K562 (cell line): ENCODE data around the gene SIGLEC6. TPM values are rescaled to one million over a fixed set of nuclear protein-coding genes. Genes with fewer than 3 reads are reported as not detected.

Source experiments
- BCL6 ChIP-seq: fragments of 250-450 bp; sonication (Bioruptor Pico); IDR thresholded peaks from 2 replicates; pipeline ENCODE4 v1.4.0; 2020
- CC2D1A ChIP-seq: fragments of 450-650 bp; IDR thresholded peaks from 2 replicates; pipeline ENCODE4 v1.6.1; 2017; ENCODE audit warnings: mild to moderate bottlenecking
- ESRRA ChIP-seq: fragments of 450-650 bp; IDR thresholded peaks from 2 replicates; pipeline ENCODE4 v1.6.1; 2014; ENCODE audit warnings: low read depth, mild to moderate bottlenecking, moderate library complexity, borderline replicate concordance
- JUND ChIP-seq, 2 experiments: IDR thresholded peaks; 2 replicates in 1 of 2; 3 replicates in 1 of 2; pipeline ENCODE4 v1.6.1; 2011; ENCODE audit warnings: borderline replicate concordance in 2 of 2, low read depth in 2 of 2, low read length in 2 of 2, improper control_type of control experiment in 1 of 2, missing biosample characterization in 1 of 2, missing genetic modification characterization in 1 of 2, missing genetic modification reagents in 1 of 2
- NR2C1 ChIP-seq, 2 experiments: fragments of 450-650 bp; IDR thresholded peaks; 2 replicates each; pipeline ENCODE4 v1.6.1; 2017; ENCODE audit warnings: mild to moderate bottlenecking in 2 of 2, antibody characterized with exemption in 1 of 2, inconsistent platforms in 1 of 2, missing compliant biosample characterization in 1 of 2, missing genetic modification characterization in 1 of 2
- POLR2A ChIP-seq: fragments of 450-650 bp; conservative IDR thresholded peaks from 2 replicates; pipeline ENCODE4 v1.6.1; 2016
- RBM14 ChIP-seq: fragments of 200-400 bp; formaldehyde crosslinking; IDR thresholded peaks from 2 replicates; pipeline ENCODE4 v1.6.1; 2018; ENCODE audit warnings: low read depth, mild to moderate bottlenecking, low read length, moderate library complexity, borderline replicate concordance; ENCODE audit not compliant: insufficient read depth
- SMAD4 ChIP-seq: fragments of 250-450 bp; sonication (Bioruptor Pico); conservative IDR thresholded peaks from 2 replicates; pipeline ENCODE4 v1.8.0; 2021; ENCODE audit warnings: inconsistent platforms, mild to moderate bottlenecking, moderate library complexity
- TFAM ChIP-seq: fragments of 250-450 bp; sonication (Bioruptor Pico); conservative IDR thresholded peaks from 2 replicates; pipeline ENCODE4 v1.5.0; 2021; ENCODE audit warnings: mild to moderate bottlenecking, moderate library complexity
- ZC3H4 ChIP-seq: sonication (generic); formaldehyde crosslinking; IDR thresholded peaks from 2 replicates; pipeline ENCODE4 v1.9.0; 2021; ENCODE audit warnings: missing genetic modification reagents, borderline replicate concordance
- ZNF766 ChIP-seq: fragments of 200-800 bp; sonication (Bioruptor generic); conservative IDR thresholded peaks from 2 replicates; pipeline ENCODE4 v1.6.1; 2016; ENCODE audit warnings: missing genetic modification characterization, missing compliant biosample characterization
- polyA plus RNA-seq, 8 experiments: library from polyadenylated mRNA; depleted of rRNA in 4 of 8; stranded (reverse) in 5 of 8; unstranded in 3 of 8; fragments of >200 nt; fragmentation: Nextera tagmentation in 2 of 8; fragmentation: Illumina TruSeq in 1 of 8; extraction: Ambion mirVana in 2 of 8; extraction: Trizol in 1 of 8; gene quantifications; 2 replicates each; pipeline versions ENCODE4 v1.2.1 to v1.2.3, GENCODE V29; 2011 to 2014; ENCODE audit warnings: inconsistent platforms in 1 of 8, missing spikeins in 1 of 8
- total RNA-seq, 7 experiments: library from RNA; depleted of rRNA in 6 of 7; stranded (reverse); fragments of >200 nt in 6 of 7; fragmentation: Illumina TruSeq in 2 of 7; extraction: Trizol in 2 of 7; gene quantifications; 2 replicates each; pipeline versions ENCODE4 v1.2.1 to v1.2.3, GENCODE V29; 2011 to 2021; ENCODE audit warnings: low replicate concordance in 1 of 7
- TF ChIP-seq, protein P1 (sequence below): fragments of 450-650 bp; formaldehyde crosslinking; IDR thresholded peaks from 2 replicates; pipeline ENCODE4 v1.4.0; 2020; ENCODE audit warnings: mild to moderate bottlenecking, moderate library complexity
- TF ChIP-seq, protein P2 (sequence below), 2 experiments: IDR thresholded peaks; 2 replicates each; pipeline ENCODE4 v1.6.1; 2012; ENCODE audit warnings: improper control_type of control experiment in 2 of 2, low read depth in 2 of 2, low read length in 2 of 2, borderline replicate concordance in 1 of 2
- TF ChIP-seq, protein P3 (sequence below): IDR thresholded peaks from 3 replicates; pipeline ENCODE4 v1.6.1; 2011; ENCODE audit warnings: borderline replicate concordance, mild to moderate bottlenecking; ENCODE audit not compliant: insufficient read length, insufficient read depth
- TF ChIP-seq, protein P4 (sequence below): sonication (generic); formaldehyde crosslinking; IDR thresholded peaks from 2 replicates; pipeline ENCODE4 v1.8.1; 2023; ENCODE audit warnings: mild to moderate bottlenecking, missing genetic modification reagents
- TF ChIP-seq, protein P5 (sequence below): fragments of 250-450 bp; sonication (Bioruptor Pico); IDR thresholded peaks from 2 replicates; pipeline ENCODE4 v1.5.0; 2022; ENCODE audit warnings: mild to moderate bottlenecking

Gene SIGLEC6
- total and polyA plus RNA-seq, 9 of the 15 experiments (the other 6 are each of a cell fraction or from before 2014, with no cell fraction given): 0.03 to 17.5 (median 0.71) TPM

GRCh38 chr19:51514866-51515481, 16.5 kb downstream of the SIGLEC6 start (continued):
- peak; percentile 52; the same call in 1 of the 2 replicates for TF ChIP-seq SMAD4 (CRISPR knock-in tag)
- TF ChIP-seq ESRRA: peak; percentile 41; the same call in 1 of the 2 replicates
- TF ChIP-seq, protein P1, sequence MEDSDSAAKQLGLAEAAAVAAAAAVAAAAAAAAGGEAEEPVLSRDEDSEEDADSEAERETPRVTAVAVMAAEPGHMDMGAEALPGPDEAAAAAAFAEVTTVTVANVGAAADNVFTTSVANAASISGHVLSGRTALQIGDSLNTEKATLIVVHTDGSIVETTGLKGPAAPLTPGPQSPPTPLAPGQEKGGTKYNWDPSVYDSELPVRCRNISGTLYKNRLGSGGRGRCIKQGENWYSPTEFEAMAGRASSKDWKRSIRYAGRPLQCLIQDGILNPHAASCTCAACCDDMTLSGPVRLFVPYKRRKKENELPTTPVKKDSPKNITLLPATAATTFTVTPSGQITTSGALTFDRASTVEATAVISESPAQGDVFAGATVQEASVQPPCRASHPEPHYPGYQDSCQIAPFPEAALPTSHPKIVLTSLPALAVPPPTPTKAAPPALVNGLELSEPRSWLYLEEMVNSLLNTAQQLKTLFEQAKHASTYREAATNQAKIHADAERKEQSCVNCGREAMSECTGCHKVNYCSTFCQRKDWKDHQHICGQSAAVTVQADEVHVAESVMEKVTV (CRISPR knock-in tag): peak; percentile 38; the same call in 1 of the 2 replicates
- TF ChIP-seq ZC3H4 (CRISPR knock-in tag): no peak
- TF ChIP-seq, protein P2, sequence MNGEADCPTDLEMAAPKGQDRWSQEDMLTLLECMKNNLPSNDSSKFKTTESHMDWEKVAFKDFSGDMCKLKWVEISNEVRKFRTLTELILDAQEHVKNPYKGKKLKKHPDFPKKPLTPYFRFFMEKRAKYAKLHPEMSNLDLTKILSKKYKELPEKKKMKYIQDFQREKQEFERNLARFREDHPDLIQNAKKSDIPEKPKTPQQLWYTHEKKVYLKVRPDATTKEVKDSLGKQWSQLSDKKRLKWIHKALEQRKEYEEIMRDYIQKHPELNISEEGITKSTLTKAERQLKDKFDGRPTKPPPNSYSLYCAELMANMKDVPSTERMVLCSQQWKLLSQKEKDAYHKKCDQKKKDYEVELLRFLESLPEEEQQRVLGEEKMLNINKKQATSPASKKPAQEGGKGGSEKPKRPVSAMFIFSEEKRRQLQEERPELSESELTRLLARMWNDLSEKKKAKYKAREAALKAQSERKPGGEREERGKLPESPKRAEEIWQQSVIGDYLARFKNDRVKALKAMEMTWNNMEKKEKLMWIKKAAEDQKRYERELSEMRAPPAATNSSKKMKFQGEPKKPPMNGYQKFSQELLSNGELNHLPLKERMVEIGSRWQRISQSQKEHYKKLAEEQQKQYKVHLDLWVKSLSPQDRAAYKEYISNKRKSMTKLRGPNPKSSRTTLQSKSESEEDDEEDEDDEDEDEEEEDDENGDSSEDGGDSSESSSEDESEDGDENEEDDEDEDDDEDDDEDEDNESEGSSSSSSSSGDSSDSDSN (IDR thresholded peaks at IDR 0.05; ENCODE audit: borderline replicate concordance in 1 of 2, low read depth in 2 of 2, low read length in 2 of 2): no peak
- TF ChIP-seq, protein P3, sequence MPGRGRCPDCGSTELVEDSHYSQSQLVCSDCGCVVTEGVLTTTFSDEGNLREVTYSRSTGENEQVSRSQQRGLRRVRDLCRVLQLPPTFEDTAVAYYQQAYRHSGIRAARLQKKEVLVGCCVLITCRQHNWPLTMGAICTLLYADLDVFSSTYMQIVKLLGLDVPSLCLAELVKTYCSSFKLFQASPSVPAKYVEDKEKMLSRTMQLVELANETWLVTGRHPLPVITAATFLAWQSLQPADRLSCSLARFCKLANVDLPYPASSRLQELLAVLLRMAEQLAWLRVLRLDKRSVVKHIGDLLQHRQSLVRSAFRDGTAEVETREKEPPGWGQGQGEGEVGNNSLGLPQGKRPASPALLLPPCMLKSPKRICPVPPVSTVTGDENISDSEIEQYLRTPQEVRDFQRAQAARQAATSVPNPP: no peak
- TF ChIP-seq TFAM (CRISPR knock-in tag): no peak
- TF ChIP-seq RBM14: no peak
- TF ChIP-seq CC2D1A: 0 out of 2 replicates have a peak, but pooled peaks have one; percentile 37
- TF ChIP-seq ZNF766 (CRISPR knock-in tag): 0 out of 2 replicates have a peak, but pooled peaks have one; percentile 38
- no peak; the same call in 1 of the 2 replicates for TF ChIP-seq NR2C1 (IDR thresholded peaks at IDR 0.05)
- 0 out of 2 replicates have a peak, but pooled peaks have one; percentile 25 for TF ChIP-seq NR2C1 (tag; IDR thresholded peaks at IDR 0.05)
- TF ChIP-seq BCL6 (CRISPR knock-in tag): no peak
- TF ChIP-seq, protein P4, sequence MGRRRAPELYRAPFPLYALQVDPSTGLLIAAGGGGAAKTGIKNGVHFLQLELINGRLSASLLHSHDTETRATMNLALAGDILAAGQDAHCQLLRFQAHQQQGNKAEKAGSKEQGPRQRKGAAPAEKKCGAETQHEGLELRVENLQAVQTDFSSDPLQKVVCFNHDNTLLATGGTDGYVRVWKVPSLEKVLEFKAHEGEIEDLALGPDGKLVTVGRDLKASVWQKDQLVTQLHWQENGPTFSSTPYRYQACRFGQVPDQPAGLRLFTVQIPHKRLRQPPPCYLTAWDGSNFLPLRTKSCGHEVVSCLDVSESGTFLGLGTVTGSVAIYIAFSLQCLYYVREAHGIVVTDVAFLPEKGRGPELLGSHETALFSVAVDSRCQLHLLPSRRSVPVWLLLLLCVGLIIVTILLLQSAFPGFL: no peak
- TF ChIP-seq JUND (IDR thresholded peaks at IDR 0.05; ENCODE audit: borderline replicate concordance, low read depth, low read length): peak; percentile 51; the same call in 1 of the 2 replicates
- peak; percentile 23; the same call in 1 of the 3 replicates for TF ChIP-seq JUND (tag; IDR thresholded peaks at IDR 0.05; ENCODE audit: borderline replicate concordance, low read depth, low read length)
- TF ChIP-seq, protein P5, sequence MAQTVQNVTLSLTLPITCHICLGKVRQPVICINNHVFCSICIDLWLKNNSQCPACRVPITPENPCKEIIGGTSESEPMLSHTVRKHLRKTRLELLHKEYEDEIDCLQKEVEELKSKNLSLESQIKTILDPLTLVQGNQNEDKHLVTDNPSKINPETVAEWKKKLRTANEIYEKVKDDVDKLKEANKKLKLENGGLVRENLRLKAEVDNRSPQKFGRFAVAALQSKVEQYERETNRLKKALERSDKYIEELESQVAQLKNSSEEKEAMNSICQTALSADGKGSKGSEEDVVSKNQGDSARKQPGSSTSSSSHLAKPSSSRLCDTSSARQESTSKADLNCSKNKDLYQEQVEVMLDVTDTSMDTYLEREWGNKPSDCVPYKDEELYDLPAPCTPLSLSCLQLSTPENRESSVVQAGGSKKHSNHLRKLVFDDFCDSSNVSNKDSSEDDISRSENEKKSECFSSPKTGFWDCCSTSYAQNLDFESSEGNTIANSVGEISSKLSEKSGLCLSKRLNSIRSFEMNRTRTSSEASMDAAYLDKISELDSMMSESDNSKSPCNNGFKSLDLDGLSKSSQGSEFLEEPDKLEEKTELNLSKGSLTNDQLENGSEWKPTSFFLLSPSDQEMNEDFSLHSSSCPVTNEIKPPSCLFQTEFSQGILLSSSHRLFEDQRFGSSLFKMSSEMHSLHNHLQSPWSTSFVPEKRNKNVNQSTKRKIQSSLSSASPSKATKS (CRISPR knock-in tag): no peak
- no peak for TF ChIP-seq POLR2A
